Measurements from ENCODE around the gene COL24A1.

COL24A1 gene

DNA sequence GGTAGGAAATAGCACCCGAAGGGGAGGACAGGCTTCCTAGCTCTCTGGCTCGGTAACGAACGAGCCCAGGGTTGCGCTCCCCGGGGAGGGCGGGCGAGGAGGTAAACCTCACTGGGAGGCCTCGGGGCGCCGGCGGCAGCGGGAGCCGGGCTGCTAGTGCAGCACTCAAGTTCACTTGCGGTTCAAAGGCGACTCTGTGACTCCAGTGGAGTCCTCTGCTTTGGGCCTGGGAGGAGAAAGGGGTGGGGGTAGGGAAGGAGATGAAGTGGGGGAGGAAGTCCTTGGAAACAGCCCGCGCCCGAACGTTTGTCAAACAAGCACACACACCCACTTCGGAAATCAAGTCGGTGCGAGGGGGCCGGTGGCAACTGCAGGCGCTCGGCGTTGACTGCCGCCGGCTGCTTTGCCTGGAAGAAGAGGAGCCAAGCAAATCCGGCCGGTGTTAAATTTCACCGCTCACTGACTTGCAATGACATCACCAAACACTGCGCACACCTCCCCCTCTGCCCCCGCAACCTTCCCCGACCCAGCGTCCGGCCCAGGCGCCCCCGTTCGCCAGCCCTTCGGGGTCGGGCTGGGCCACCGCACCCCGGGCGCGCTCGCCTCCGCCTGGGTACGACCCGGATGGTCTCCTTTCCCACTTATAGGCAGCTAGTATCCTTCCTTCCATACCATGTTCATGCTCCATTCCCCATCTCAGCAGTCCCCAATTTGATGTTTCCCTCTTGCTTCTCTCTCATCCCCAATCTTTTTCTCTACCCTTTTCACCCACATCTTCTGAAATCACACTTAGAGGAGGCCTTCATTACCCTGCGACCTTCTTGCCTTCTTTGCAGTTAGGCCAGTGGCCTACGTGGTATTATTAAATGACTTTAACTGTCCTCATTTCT, at the start of gene COL24A1:
COL24A1 (minus strand) TSS at position 207 of the 890 bp plus-strand sequence. CDS start 376 bp downstream, outside the sequence.
- no peak for DNase-seq

DNA sequence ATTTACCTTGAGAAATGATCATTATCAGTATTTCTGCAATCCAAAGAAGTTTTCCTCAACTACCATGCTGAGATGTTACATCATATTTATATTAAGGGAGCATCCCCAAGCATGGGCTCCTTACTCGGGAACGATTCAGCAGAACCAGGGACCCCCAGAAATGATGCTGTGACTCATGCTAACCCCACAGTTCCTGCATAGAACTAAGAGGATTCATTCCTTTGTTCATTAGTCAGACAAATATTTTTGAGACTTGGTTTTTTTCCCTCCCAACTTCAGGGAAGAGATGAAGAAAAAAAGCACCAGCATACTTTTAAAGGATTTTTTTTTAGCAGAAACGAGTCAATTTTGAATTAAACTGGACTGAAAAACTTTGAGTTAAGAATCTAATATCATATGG, 49.2 kb upstream of the COL24A1 start:
- DNase-seq, result no peak

DNA sequence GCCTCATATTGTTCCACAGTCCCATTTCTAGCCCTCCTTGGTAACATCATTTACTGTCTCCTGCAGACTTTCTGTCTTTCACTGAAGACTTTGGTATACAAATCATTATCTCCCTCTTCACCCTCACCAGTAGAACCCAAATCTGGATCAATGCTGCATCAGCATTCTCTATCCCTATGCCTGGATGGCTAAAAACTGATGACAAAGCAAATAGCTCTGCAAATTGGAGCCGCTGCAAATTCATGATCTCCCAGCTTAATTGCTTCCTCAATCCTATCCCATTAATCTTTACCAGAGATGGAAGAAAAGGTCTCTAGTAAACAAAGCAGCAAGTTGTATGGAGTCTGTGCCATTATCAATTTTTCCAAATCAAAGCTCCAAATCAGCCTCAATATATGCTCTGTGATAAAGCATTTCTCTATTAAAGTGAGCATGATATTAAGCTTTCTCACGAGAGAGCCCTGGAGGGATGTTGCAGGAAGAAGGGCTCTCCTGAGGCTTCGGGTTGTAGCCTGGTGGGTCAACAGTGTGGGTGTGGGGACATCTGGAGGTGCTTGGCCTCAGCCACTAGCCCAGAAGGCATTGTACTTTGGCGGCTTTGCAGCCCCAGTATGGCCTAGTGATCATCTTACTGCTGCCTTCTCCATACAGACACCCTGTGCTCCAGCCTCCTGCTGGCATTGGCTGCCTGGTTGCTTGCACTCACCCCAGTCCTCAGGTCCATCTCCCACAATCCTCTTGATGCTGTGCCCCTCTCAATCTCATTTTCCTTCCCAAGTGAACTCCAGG, 46.2 kb upstream of the COL24A1 start:
- no peak for DNase-seq

DNA sequence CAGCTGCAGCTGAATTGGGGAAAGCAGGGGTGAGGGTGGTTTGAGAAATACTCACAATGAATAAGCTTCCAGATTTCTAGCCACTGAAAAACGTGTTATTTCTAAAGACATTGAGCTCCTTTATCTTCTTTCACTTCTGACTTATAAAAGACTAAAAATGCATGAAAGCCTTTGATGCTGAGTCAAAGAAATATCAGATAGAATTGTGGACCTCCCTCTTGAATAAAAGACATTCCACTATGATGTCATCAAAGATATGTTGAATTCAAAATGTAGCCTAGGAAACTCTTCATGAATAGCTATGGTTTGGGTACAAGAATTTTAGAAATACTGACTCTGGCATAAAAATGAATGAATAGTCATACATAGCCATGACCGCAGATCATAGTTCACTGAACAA, 44.7 kb upstream of the COL24A1 start:
- DNase-seq, result no peak

DNA sequence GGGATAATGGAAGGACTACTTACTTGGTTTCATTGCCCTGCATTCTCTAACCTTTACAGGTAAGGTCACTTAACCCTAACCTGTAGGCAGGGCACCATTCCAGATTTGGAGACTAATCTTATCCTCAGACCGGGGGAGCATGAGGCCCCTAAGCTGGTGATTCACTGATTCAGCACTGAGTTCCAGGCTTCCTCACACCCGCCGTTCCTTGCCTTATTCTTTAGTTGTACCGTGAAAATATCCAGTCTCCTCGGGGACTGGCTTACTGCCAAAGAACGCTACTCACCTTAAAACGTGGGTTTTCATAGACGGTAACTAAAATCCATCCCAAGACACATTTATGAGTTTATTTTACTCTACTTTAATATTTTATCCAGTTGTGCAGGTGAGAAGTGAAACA, 44.3 kb upstream of the COL24A1 start:
- DNase-seq, result no peak

DNA sequence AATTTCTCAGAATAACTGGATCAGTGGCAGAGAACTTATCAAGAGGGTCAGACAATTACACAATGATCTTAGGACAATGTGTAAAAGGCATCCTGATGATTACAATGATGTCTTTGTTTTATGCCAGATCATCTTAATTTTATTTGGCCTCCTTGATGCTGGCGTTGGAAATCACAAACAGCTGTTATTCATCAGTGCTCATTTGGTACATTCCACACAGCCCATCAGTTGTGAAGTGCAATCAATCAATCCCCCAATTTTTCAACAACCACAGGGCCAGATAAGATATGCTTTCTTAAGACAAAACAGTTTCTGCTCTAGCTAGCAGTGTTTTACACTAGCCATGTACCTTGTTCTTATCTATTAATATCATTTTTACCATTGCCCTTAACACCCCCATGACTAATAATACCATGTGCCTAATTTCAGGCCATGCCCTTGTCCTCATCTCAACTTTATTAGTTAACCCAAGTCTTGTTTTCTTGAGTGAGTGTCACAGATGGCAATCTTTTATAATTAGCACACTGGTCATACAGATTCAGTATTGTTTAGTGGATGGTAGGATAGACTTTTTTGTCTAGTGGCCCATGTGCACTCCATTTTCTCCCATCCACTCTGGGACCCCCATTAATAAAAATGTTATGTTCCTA, 40.8 kb upstream of the COL24A1 start:
- DNase-seq, result no peak

DNA sequence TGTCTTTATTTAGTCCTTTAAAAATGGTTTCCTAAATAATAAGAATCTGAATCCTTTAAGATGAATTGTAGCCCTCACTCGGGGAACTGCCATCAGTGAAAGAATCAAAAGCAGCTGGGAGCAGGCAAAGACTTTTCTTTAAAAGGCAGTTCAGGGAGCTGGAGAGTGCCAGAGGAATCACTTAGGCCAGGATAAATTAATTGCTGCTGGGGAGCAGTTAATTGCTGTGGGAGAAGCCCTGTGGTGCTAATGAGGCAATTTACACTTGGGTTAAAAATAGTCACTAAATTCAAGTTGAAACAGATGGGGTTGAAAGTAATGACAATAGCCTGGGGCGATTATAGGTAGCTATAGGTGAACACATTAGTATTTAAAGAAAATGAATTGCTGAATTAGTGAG, 38.7 kb upstream of the COL24A1 start:
- no peak for DNase-seq

DNA sequence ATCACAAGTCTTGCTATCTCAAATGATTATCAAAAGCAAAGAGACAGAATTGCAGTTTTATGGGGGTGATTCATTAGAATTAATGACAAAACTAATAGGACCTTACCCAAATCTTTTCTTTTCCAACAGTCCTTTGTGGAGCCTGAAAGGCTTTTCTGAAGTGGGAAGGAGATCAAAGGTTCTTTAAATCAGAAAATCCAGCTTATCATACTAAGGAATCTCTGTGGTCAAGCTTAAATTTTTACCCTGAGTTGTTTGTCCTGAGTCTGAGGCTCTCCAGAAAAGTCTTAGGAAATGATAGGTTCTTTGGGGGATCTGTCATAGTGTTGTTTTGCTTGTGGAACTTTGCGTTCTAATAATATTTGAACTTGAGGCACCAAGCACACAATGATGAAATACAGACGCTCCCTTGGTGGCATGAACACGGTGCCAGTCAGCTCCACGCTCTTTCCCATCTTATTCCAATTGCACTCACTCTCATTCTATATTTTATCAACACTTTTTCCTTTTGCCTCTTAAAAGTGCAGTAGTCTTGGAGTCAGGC, 38.0 kb upstream of the COL24A1 start:
- DNase-seq, result no peak

DNA sequence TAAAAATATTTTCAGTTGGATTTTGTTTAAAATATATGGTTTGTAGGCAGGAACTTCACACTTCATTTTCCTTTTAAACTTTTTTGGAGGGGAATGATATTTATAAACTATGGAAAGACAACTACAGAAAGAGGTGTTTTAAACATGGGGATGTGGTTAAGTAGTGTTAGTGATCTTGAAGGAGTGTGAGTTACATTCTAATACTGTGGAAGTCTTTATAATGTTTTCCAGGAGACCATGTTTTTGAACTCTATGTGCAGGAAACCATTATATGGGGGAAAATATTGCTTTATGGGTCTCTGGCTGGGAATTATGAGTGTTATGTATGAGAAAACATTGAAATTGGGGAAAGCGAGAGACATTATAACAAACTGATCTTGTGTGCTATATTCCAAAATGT, 35.8 kb upstream of the COL24A1 start:
- DNase-seq, result no peak

DNA sequence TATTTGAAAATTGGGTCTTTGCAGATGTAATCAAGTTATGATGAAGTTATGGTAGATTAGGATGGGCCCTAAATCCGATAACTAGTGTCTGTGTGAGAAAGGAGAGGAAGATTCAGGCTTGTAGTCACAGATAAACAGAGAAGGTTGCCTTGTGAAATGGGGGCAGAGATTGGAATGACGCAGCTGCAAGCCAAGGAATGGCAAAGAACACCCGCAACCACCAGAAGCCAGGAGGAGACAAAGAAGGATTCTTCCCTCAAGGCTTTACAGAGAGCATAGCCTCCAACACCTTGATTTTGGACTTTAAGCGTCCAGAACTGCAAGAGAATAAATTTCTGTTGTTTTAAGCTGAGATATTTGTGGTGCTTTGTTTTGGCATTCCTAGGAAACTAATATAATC, 35.4 kb upstream of the COL24A1 start:
- no peak for DNase-seq

DNA sequence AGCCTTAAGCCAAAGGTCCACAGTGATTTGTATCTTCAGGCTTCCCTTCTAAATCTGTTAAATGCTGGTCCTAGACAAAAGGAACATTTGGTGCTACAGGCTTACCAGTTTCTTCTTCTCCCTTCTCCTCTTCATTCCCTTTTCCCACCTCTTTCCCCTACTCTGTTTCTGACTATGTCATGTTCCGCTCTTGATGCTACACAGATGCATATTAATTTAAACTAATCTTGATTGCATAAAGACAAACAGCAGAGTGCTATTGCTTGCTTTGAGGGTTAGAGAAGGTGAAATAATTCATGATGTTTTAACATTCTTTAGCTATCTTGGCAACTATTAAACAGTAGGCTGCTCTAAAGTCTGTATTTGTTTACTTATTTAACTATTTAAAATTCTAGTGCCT, 34.3 kb upstream of the COL24A1 start:
- no peak for DNase-seq

DNA sequence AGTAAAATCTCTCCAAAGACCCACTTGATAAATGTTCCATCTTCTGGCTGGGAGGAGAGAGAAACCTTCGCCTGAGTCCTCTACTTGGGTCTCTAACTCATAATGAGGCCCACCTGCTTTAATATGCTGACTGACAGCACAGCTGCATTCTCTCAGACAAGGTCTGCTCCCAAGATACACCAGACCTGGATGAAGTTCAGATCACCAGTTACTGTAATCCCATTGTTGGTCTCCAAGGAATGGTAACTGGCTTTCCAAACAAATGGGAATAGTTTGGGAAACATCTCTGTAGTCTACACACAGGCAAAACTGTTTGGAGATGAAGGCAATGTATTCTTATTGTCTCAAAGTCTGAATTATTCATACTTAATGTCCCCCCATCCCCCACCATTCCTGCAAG, 27.9 kb upstream of the COL24A1 start:
- no peak for DNase-seq

DNA sequence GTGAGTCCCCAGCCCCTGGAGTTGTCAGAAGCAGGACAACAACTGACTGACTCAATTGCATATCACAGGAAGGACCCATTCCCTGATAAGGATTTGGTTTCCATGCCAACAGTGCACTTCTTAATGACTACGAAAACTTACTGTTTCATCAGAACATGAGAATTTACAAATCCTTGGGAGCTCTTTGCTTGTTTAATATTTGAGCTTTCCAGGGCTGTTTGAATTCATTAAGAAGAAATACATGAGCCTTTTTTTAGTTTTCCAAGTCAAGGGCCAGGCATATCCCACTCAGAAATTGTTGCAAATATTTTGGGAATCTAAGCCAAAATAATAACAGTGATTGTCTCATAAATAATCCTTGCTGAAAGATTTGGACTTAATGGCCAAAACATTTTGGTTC, 27.2 kb upstream of the COL24A1 start:
- no peak for DNase-seq

DNA sequence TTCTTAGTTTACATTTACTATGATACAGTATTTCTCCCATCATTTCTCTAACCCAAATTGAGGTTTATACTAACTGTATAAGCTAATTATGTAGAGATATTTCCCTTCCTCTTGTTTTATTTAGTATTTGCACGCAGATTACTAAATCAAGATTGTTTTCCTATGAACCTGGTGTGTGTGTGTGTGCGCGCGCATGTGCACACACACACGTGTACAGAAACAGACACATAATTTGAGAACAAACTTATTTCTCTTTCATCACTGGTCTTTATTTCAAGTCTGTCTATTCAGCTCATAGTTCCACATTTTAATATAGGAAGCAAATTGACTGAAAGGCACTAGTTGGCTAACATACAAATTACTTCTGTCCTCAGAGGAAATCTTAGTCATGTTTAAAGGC, 19.7 kb upstream of the COL24A1 start:
- no peak for DNase-seq

DNA sequence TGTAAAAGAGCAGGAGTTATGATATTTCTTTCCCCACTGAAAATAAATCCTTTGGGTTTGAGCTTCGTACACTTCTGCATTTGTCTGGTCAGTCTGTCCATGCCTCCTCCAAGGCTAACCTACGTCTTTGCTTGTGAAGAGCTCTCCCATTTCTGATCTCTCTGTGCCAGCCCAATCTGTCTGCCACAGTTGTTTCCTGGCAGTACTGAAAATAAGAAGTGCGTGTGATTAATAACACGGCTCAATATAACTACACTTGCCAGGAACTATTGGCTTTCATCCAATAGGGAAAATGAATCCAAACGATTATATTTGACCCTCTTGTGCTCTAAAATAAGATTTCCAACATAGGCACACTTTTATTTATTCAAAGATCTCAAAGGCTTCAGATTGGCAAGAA, 19.2 kb upstream of the COL24A1 start:
- DNase-seq, result no peak

DNA sequence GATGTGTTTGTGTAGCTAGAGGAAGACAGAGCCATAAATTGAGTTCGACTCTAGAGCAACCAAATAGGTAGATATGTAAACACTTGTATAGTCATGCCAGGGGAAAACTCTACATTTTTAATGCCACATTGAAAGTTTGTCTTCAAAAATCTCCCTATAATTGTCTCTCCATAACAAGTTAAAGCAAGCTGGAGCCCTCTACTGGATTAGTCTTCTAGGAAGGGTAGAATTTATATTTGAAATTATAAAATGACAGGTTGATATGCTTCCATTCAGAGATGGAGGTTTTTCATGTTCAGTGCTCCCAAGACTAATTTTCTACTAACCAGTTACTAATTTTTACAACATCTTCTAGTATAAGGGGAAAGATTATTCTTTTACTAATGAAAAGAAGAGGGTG, 13.1 kb upstream of the COL24A1 start:
- DNase-seq, result no peak

DNA sequence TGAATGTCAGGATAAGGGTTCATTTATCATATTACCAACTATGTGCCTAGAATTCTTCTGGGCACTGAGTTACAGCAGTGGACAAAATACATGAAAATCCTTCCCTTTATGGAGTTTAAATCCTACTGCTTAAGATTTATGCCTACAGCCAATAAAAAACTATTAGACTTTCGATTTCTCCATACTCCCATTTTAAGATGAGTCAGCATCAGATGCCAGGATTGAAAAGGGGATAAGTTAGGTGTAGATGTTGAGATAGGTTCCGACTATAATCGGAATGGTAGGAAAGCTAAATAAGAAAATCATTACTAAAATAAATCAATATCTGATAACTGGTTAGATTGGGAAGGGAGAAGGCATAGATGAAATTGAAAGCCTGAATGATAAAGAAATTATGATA, 3.2 kb upstream of the COL24A1 start:
- DNase-seq, result no peak

DNA sequence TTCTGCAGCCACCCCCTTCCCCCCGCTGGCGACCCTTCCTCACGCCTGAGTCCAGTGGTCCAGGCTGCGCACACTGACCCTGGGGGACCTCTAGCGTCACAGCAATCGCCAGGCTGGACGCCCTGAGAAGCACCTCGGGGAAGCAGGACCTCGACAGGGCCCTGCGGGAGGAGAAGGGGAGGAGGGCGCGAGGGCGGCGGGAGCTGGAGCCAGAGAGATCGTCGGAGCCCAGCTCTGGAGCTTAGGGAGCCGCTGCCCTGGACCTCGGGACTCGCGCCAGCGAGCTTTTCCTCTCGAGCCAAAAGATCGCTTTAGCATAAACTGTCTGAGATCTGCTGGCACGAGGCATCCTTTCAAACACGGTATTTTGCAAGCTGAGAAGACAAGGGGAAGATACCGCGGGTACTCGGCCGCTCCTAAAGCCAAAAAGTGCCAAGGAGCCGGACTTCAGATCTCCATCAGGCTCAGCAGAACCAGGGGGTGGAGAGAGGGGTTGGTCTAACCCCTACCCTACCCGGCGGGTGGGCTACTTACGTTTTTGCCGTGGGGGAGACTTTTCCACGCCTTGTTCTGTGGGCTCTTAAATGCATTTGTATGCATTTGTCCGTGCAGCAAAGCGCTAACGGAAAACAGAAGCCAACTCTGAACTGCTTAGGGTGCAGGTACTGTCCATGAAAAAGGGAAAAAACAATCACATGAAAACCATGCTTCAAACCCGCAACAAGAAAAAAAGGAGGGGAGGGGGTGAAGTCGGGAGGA, 586 bp downstream of the COL24A1 start:
- DNase-seq, result no peak

DNA sequence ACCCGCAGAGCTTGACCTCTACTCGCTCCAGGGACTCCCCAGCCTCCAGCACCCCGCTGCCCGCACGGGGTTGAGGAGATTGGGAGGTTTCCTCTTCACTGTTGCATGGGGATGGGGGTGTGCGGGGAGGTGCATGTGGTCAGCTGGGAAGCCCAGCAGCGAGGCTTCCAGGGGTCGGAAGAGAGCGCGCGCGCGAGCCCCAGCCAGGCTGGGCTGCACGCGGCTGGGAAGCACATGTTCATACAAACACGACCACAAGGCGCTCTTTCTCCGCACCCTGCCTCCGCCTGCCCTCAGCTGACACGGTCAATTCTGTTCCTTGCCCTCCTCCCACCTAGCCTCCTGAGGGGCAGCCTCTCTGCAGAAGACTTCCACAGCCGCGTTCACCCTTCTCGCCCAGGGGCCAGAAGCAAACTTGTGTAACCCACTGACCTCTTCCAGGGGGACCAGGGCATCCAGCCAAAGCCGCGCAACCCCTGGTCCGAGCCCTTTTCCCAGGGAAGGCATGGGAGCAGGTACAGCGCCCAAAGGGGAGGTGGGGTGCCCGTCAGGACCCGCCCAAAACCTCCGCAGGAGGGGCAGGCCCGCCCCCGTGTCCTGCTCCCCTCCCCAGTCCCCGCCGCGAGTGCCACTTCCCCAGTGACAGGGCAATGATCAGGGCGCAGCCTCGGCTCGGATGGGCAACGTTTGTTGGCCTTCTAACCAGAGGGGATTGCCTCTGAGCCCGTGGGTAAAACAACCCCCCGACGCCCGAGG, 1.3 kb downstream of the COL24A1 start:
- DNase-seq, result no peak

DNA sequence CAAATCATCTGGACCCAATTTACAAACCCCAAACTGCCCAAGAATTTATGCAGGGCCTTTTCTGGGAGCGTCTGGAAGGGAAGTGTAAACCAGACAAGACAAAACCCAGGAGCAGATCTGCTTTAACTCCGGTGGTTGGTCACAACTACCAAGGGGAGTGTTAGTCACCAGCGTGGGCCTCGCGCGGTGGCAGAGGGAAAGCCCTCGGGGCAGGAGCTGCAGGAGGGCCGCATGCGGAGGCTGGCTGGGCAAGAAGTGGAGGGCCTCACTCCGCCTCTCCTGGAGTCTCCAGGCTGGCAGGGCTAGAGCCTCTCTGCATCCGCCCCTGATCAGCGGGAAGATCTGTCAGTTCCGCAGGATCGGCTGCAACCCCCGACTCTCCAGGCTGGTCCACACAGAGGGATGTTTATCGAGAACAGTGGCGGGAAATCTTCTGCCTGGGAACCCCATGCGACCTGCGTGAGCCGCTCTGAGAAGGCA, 2.0 kb downstream of the COL24A1 start:
- no peak for DNase-seq

DNA sequence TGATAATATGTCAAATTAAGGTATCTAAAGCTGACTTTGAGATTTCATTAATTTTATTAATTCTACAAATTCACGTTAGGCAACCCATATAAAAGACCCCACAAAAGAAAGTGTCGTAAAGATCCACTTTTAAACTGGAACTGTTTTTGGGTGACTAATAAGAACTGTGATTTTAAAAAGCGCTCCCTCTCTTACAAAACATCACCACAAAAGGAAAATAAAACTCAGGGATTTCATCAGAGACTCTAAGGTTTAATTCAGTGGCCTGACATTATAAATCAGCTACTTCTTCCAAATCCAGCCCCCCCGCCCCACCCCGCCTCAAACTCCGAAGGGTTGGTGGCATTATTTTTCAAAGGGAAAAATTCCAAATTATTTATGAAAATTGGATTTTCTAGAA, 2.7 kb downstream of the COL24A1 start:
- DNase-seq, result no peak

DNA sequence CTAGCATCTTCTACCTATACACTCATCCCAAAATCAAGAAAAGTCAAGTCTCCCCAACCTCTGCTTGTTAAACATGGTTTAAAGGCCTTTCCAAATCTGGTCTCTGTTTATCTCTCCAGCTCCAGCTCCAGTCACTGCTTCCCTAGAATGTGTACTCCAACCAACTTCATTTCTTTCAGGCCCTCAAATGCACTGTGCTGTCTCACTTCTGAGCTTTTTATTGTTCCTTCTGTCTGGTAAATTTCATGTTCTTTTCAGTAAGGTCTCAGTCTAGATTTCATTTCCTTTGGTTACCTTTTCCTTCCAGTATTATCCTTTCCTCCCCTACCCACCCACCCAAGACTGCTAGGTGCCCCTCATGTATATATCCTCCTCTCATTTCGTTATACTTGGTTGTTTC, 3.7 kb downstream of the COL24A1 start:
- DNase-seq, result no peak
